ENCODE results near the gene CCDC102B. TPM values are rescaled to one million over a fixed set of nuclear protein-coding genes. Genes with fewer than 3 reads are reported as not detected.
"Not testable (repeated sequence)": the region's sequence is repeated elsewhere in the genome, so short reads cannot be mapped to it uniquely, and the experiment has no call there.

The CCDC102B gene
- total RNA-seq, 2 experiments from 2014 or later, result 2.1 to 2.4 TPM

GRCh38 chr18:69002233-69002632 is 204.4 kb downstream of the CCDC102B start:
- intact Hi-C loops (cut with micrococcal nuclease), result no loop called here
- no peaks in the 10 kb centered on the region for H3K36me3 Mint-ChIP-seq
- H3K4me1 Mint-ChIP-seq (ENCODE audit: low read depth), result no peaks in the 10 kb centered on the region
- ChIA-PET CTCF (no interaction called here), POLR2A (no interaction called here)
- no peak for DNase-seq
- no peak overlapping the region for H3K4me3 Mint-ChIP-seq
- H3K27ac Mint-ChIP-seq, result no peak overlapping the region
- no peaks in the 10 kb centered on the region for H3K27me3 Mint-ChIP-seq
- H3K9me3 Mint-ChIP-seq, result no peaks in the 10 kb centered on the region

- H3K27me3 Mint-ChIP-seq; CTCF ChIA-PET; H3K36me3 Mint-ChIP-seq; POLR2A ChIA-PET; H3K4me1 Mint-ChIP-seq (ENCODE audit: low read depth); intact Hi-C loops (cut with micrococcal nuclease); H3K27ac Mint-ChIP-seq; H3K9me3 Mint-ChIP-seq; DNase-seq; H3K4me3 Mint-ChIP-seq: not testable (repeated sequence)
Measured at GRCh38 chr18:69006212-69006611, 208.3 kb downstream of the CCDC102B start.

- ChIA-PET POLR2A (no interaction called here), CTCF (no interaction called here)
- no peaks in the 10 kb centered on the region for H3K36me3 Mint-ChIP-seq
- DNase-seq, result no peak
- no peak overlapping the region for H3K27ac Mint-ChIP-seq
- no peaks in the 10 kb centered on the region for H3K27me3 Mint-ChIP-seq
- no peaks in the 10 kb centered on the region for H3K4me1 Mint-ChIP-seq (ENCODE audit: low read depth)
- no peak overlapping the region for H3K4me3 Mint-ChIP-seq
- no peaks in the 10 kb centered on the region for H3K9me3 Mint-ChIP-seq
- intact Hi-C loops (cut with micrococcal nuclease), result no loop called here
Measured at GRCh38 chr18:69008538-69008937, 210.7 kb downstream of the CCDC102B start.

GRCh38 chr18:69021211-69021805 is 223.4 kb downstream of the CCDC102B start:
- Mint-ChIP-seq H3K36me3 (no peaks in the 10 kb centered on the region), H3K27ac (no peak overlapping the region), H3K4me3 (no peak overlapping the region), H3K4me1 (ENCODE audit: low read depth) (no peaks in the 10 kb centered on the region), H3K9me3 (no peaks in the 10 kb centered on the region), H3K27me3 (no peaks in the 10 kb centered on the region)
- CTCF ChIA-PET, result no interaction called here
- intact Hi-C loops (cut with micrococcal nuclease), result no loop called here
- POLR2A ChIA-PET, result no interaction called here
- no peak for DNase-seq

GRCh38 chr18:69022426-69022825 is 224.5 kb downstream of the CCDC102B start:
- Mint-ChIP-seq H3K36me3 (no peaks in the 10 kb centered on the region), H3K27ac (no peak overlapping the region), H3K4me3 (no peak overlapping the region), H3K4me1 (ENCODE audit: low read depth) (no peaks in the 10 kb centered on the region), H3K27me3 (no peaks in the 10 kb centered on the region), H3K9me3 (no peaks in the 10 kb centered on the region)
- ChIA-PET CTCF (no interaction called here), POLR2A (no interaction called here)
- no peak for DNase-seq
- intact Hi-C loops (cut with micrococcal nuclease), result no loop called here

- no peaks in the 10 kb centered on the region for H3K27me3 Mint-ChIP-seq
- DNase-seq, result no peak
- H3K4me1 Mint-ChIP-seq (ENCODE audit: low read depth), result no peaks in the 10 kb centered on the region
- no peaks in the 10 kb centered on the region for H3K9me3 Mint-ChIP-seq
- POLR2A ChIA-PET, result no interaction called here
- intact Hi-C loops (cut with micrococcal nuclease), result no loop called here
- no peaks in the 10 kb centered on the region for H3K36me3 Mint-ChIP-seq
- no peak overlapping the region for H3K4me3 Mint-ChIP-seq
- CTCF ChIA-PET, result no interaction called here
- no peak overlapping the region for H3K27ac Mint-ChIP-seq
Measured at GRCh38 chr18:69031571-69031970, 233.7 kb downstream of the CCDC102B start.

GRCh38 chr18:69032009-69032408 is 234.1 kb downstream of the CCDC102B start:
- no peak overlapping the region for H3K4me3 Mint-ChIP-seq
- H3K27ac Mint-ChIP-seq, result no peak overlapping the region
- H3K9me3 Mint-ChIP-seq, result no peaks in the 10 kb centered on the region
- no peaks in the 10 kb centered on the region for H3K36me3 Mint-ChIP-seq
- no peaks in the 10 kb centered on the region for H3K27me3 Mint-ChIP-seq
- intact Hi-C loops (cut with micrococcal nuclease), result no loop called here
- POLR2A ChIA-PET, result no interaction called here
- DNase-seq, result no peak
- H3K4me1 Mint-ChIP-seq (ENCODE audit: low read depth), result no peaks in the 10 kb centered on the region
- CTCF ChIA-PET, result no interaction called here

- H3K4me1 Mint-ChIP-seq (ENCODE audit: low read depth), result no peaks in the 10 kb centered on the region
Measured at GRCh38 chr18:69035756-69036155, 237.9 kb downstream of the CCDC102B start.

GRCh38 chr18:69044215-69044614 is 246.3 kb downstream of the CCDC102B start:
- intact Hi-C loops (cut with micrococcal nuclease), result no loop called here

More at GRCh38 chr18:69035756-69036155, 237.9 kb downstream of the CCDC102B start:
- Mint-ChIP-seq H3K27ac (no peak overlapping the region), H3K27me3 (no peaks in the 10 kb centered on the region), H3K4me3 (no peak overlapping the region), H3K9me3 (no peaks in the 10 kb centered on the region), H3K36me3 (no peaks in the 10 kb centered on the region)
- no peak for DNase-seq
- CTCF ChIA-PET, result interaction anchor here (0.6 kb wide), 1 partner anchor 693 kb away, joined by 3 read pairs; no protein-coding TSS in a partner anchor
- intact Hi-C loops (cut with micrococcal nuclease), result no loop called here
- POLR2A ChIA-PET, result no interaction called here

GRCh38 chr18:69064063-69064462 is 266.2 kb downstream of the CCDC102B start:
- H3K36me3 Mint-ChIP-seq, result no peaks in the 10 kb centered on the region
- CTCF ChIA-PET, result no interaction called here
- H3K9me3 Mint-ChIP-seq, result no peaks in the 10 kb centered on the region
- no peak for DNase-seq
- POLR2A ChIA-PET, result no interaction called here
- no peak overlapping the region for H3K27ac Mint-ChIP-seq
- no peaks in the 10 kb centered on the region for H3K4me1 Mint-ChIP-seq (ENCODE audit: low read depth)
- H3K27me3 Mint-ChIP-seq, result no peaks in the 10 kb centered on the region
- H3K4me3 Mint-ChIP-seq, result no peak overlapping the region
- intact Hi-C loops (cut with micrococcal nuclease), result no loop called here

More at GRCh38 chr18:69044215-69044614, 246.3 kb downstream of the CCDC102B start:
- H3K4me1 Mint-ChIP-seq (ENCODE audit: low read depth), result no peaks in the 10 kb centered on the region
- H3K36me3 Mint-ChIP-seq, result no peaks in the 10 kb centered on the region
- H3K27ac Mint-ChIP-seq, result no peak overlapping the region
- no peaks in the 10 kb centered on the region for H3K27me3 Mint-ChIP-seq
- H3K9me3 Mint-ChIP-seq, result no peaks in the 10 kb centered on the region
- H3K4me3 Mint-ChIP-seq, result no peak overlapping the region
- no peak for DNase-seq
- ChIA-PET POLR2A (no interaction called here), CTCF (no interaction called here)

GRCh38 chr18:69067048-69067447 is 269.2 kb downstream of the CCDC102B start:
- Mint-ChIP-seq H3K9me3 (no peaks in the 10 kb centered on the region), H3K27ac (no peak overlapping the region), H3K4me1 (ENCODE audit: low read depth) (no peaks in the 10 kb centered on the region), H3K27me3 (no peaks in the 10 kb centered on the region), H3K4me3 (no peak overlapping the region), H3K36me3 (no peaks in the 10 kb centered on the region)
- intact Hi-C loops (cut with micrococcal nuclease), result no loop called here
- CTCF ChIA-PET, result no interaction called here
- no peak for DNase-seq
- POLR2A ChIA-PET, result no interaction called here

GRCh38 chr18:69071680-69072079 is 273.8 kb downstream of the CCDC102B start:
- Mint-ChIP-seq H3K36me3 (no peaks in the 10 kb centered on the region), H3K9me3 (no peaks in the 10 kb centered on the region), H3K4me1 (ENCODE audit: low read depth) (no peaks in the 10 kb centered on the region), H3K27me3 (no peaks in the 10 kb centered on the region), H3K4me3 (no peak overlapping the region), H3K27ac (no peak overlapping the region)
- intact Hi-C loops (cut with micrococcal nuclease), result no loop called here
- CTCF ChIA-PET, result no interaction called here
- POLR2A ChIA-PET, result no interaction called here
- DNase-seq, result no peak

GRCh38 chr18:69081846-69082245 is 284.0 kb downstream of the CCDC102B start:
- no peaks in the 10 kb centered on the region for H3K36me3 Mint-ChIP-seq
- no peaks in the 10 kb centered on the region for H3K9me3 Mint-ChIP-seq
- H3K27me3 Mint-ChIP-seq, result no peaks in the 10 kb centered on the region
- H3K27ac Mint-ChIP-seq, result no peak overlapping the region
- H3K4me1 Mint-ChIP-seq (ENCODE audit: low read depth), result no peaks in the 10 kb centered on the region
- CTCF ChIA-PET, result no interaction called here
- no peak overlapping the region for H3K4me3 Mint-ChIP-seq
- POLR2A ChIA-PET, result no interaction called here
- no peak for DNase-seq
- intact Hi-C loops (cut with micrococcal nuclease), result no loop called here

- Mint-ChIP-seq H3K27ac (no peak overlapping the region), H3K4me3 (no peak overlapping the region), H3K9me3 (no peaks in the 10 kb centered on the region), H3K4me1 (ENCODE audit: low read depth) (no peaks in the 10 kb centered on the region), H3K27me3 (no peaks in the 10 kb centered on the region), H3K36me3 (no peaks in the 10 kb centered on the region)
- intact Hi-C loops (cut with micrococcal nuclease), result no loop called here
- DNase-seq, result no peak
- CTCF ChIA-PET, result no interaction called here
- POLR2A ChIA-PET, result no interaction called here
Measured at GRCh38 chr18:69082499-69082898, 284.6 kb downstream of the CCDC102B start.

All from activated CD4-positive, alpha-beta memory T cell treated with anti-CD3 and anti-CD28 coated beads for 36 hours (primary cell).